Brain microvascular endothelial cell (primary cell): ENCODE data around the gene TMEM40.

Source experiments
- DNase-seq: peaks from one replicate; pipeline ENCODE4 v3.0.0-alpha.2; 2020
- H3K27ac ChIP-seq: fragments of 250-450 bp; sonication (Bioruptor Pico); 2 replicates; pipeline ENCODE4 v1.5.1; 2020; ENCODE audit warnings: mild to moderate bottlenecking, moderate library complexity
- H3K27me3 ChIP-seq: fragments of 250-450 bp; sonication (Bioruptor Pico); replicated peaks from 2 replicates; pipeline ENCODE4 v1.5.1; 2020; ENCODE audit warnings: mild to moderate bottlenecking
- H3K36me3 ChIP-seq: fragments of 250-450 bp; sonication (Bioruptor Pico); replicated peaks from 2 replicates; pipeline ENCODE4 v1.5.1; 2020; ENCODE audit warnings: mild to moderate bottlenecking
- H3K4me3 ChIP-seq: 2 replicates; pipeline ENCODE4 v1.5.1; 2011; ENCODE audit warnings: low read depth, mild to moderate bottlenecking, control low read depth, low read length, moderate library complexity
- CTCF ChIP-seq: IDR thresholded peaks from 2 replicates; pipeline ENCODE4 v1.5.1; 2011; ENCODE audit warnings: low read depth, mild to moderate bottlenecking, moderate library complexity, low read length, control low read depth, inconsistent platforms; ENCODE audit errors: missing control alignments
- in situ Hi-C: cut with HindIII; loops from 2 replicates; pipeline ENCODE4 v1.10.0; 2017; ENCODE audit warnings: low sequenced_read_pairs, low pct_ligation_motif_present

TMEM40 gene

GRCh38 chr3:12768579-12769527 is 9.8 kb upstream of the TMEM40 start:
- H3K27me3 ChIP-seq = no peaks in the 10 kb centered on the region
- no peak for DNase-seq
- no peak overlapping the region for H3K27ac ChIP-seq
- TF ChIP-seq CTCF = no peak
- H3K4me3 ChIP-seq = no peak overlapping the region
- no peaks in the 10 kb centered on the region for H3K36me3 ChIP-seq
- in situ Hi-C loops = no loop called here

GRCh38 chr3:12766541-12766940 is 7.5 kb upstream of the TMEM40 start:
- TF ChIP-seq CTCF = no peak
- H3K4me3 ChIP-seq = no peak overlapping the region
- no peak for DNase-seq
- no peaks in the 10 kb centered on the region for H3K36me3 ChIP-seq
- H3K27ac ChIP-seq = no peak overlapping the region
- no peaks in the 10 kb centered on the region for H3K27me3 ChIP-seq
- in situ Hi-C loops = no loop called here

- Histone ChIP-seq H3K4me3 (no peak overlapping the region), H3K27me3 (no peaks in the 10 kb centered on the region), H3K36me3 (no peaks in the 10 kb centered on the region), H3K27ac (no peak overlapping the region)
- in situ Hi-C loops = no loop called here
- no peak for TF ChIP-seq CTCF
- no peak for DNase-seq
These were observed 5.2 kb upstream of the TMEM40 start for GRCh38 chr3:12764171-12764776.

- H3K4me3 ChIP-seq = no peak overlapping the region
- no peaks in the 10 kb centered on the region for H3K36me3 ChIP-seq
- in situ Hi-C loops = no loop called here
- H3K27me3 ChIP-seq = no peaks in the 10 kb centered on the region
- no peak overlapping the region for H3K27ac ChIP-seq
- TF ChIP-seq CTCF = no peak
- DNase-seq = no peak
These were observed 870 bp upstream of the TMEM40 start for GRCh38 chr3:12759693-12760565.

- Histone ChIP-seq H3K4me3 (no peak overlapping the region), H3K27me3 (no peaks in the 10 kb centered on the region), H3K36me3 (no peaks in the 10 kb centered on the region), H3K27ac (peak overlapping the region; percentile 39)
- no peak for TF ChIP-seq CTCF
- peak; percentile 59 for DNase-seq
- in situ Hi-C loops = no loop called here
These were observed 856 bp downstream of the TMEM40 start for GRCh38 chr3:12758025-12758781.
